GM23338 (cell line): Measurements from ENCODE around the gene MRPL20. TPM values are rescaled to one million over a fixed set of nuclear protein-coding genes. Genes with fewer than 3 reads are reported as not detected.

Experiments
- ATAC-seq: fragments of 200-7000 bp; cut with Tn5 transposase; 3 replicates; pipeline ENCODE4 v1.9.1; 2020
- DNase-seq: peaks from one replicate; pipeline ENCODE4 v3.0.0-alpha.2; 2015; ENCODE audit warnings: low spot score
- H2AFZ ChIP-seq: fragments of 200-600 bp; sonication (generic); 2 replicates; pipeline ENCODE4 v1.8.0; 2016; ENCODE audit warnings: antibody characterized with exemption, mild to moderate bottlenecking, moderate library complexity
- H3F3A ChIP-seq: fragments of 200-600 bp; sonication (generic); replicated peaks from 2 replicates; pipeline ENCODE4 v1.8.0; 2017; ENCODE audit warnings: antibody characterized with exemption, mixed run types, low read depth
- H3K27ac ChIP-seq: fragments of 200-600 bp; sonication (generic); 2 replicates; pipeline ENCODE4 v1.6.1; 2016; ENCODE audit warnings: low read depth
- H3K27me3 ChIP-seq: fragments of 200-600 bp; sonication (generic); 2 replicates; pipeline ENCODE4 v1.8.0; 2016; ENCODE audit warnings: mild to moderate bottlenecking, mixed run types, moderate library complexity; ENCODE audit not compliant: insufficient read depth
- H3K36me3 ChIP-seq: fragments of 200-600 bp; sonication (generic); 2 replicates; pipeline ENCODE4 v1.8.0; 2016; ENCODE audit warnings: mild to moderate bottlenecking; ENCODE audit not compliant: insufficient read depth
- H3K4me1 ChIP-seq: fragments of 200-600 bp; sonication (generic); 2 replicates; pipeline ENCODE4 v1.8.0; 2016; ENCODE audit warnings: mild to moderate bottlenecking, moderate library complexity; ENCODE audit not compliant: insufficient read depth
- H3K4me2 ChIP-seq: fragments of 200-600 bp; sonication (generic); 2 replicates; pipeline ENCODE4 v1.7.1; 2017; ENCODE audit warnings: mixed run types
- H3K4me3 ChIP-seq: fragments of 200-600 bp; sonication (generic); 2 replicates; pipeline ENCODE4 v1.6.1; 2016; ENCODE audit warnings: mixed run types
- H3K79me2 ChIP-seq: fragments of 200-600 bp; sonication (generic); replicated peaks from 2 replicates; pipeline ENCODE4 v1.8.0; 2017; ENCODE audit warnings: mild to moderate bottlenecking; ENCODE audit not compliant: insufficient read depth
- H3K9me2 ChIP-seq: fragments of 200-600 bp; sonication (generic); 2 replicates; pipeline ENCODE4 v1.8.0; 2017; ENCODE audit not compliant: insufficient read depth
- H4K20me1 ChIP-seq: fragments of 200-600 bp; sonication (generic); replicated peaks from 2 replicates; pipeline ENCODE4 v1.8.0; 2017; ENCODE audit warnings: mild to moderate bottlenecking; ENCODE audit not compliant: insufficient read depth
- H3K27ac Mint-ChIP-seq: 2 replicates; pipeline ENCODE4 v1.8.0; 2020; ENCODE audit warnings: inconsistent platforms, mild to moderate bottlenecking, moderate library complexity, mixed read lengths
- H3K27me3 Mint-ChIP-seq: 3 replicates; pipeline ENCODE4 v1.8.0; 2022; ENCODE audit warnings: low read depth, mild to moderate bottlenecking, moderate library complexity, mixed read lengths, inconsistent platforms; ENCODE audit not compliant: insufficient read depth, poor library complexity
- H3K36me3 Mint-ChIP-seq: 3 replicates; pipeline ENCODE4 v1.8.0; 2021; ENCODE audit warnings: low read depth, mild to moderate bottlenecking, inconsistent platforms, moderate library complexity, mixed read lengths
- H3K4me1 Mint-ChIP-seq: 3 replicates; pipeline ENCODE4 v1.8.0; 2020; ENCODE audit warnings: mild to moderate bottlenecking, inconsistent platforms, mixed read lengths
- H3K4me3 Mint-ChIP-seq: 3 replicates; pipeline ENCODE4 v1.8.0; 2021; ENCODE audit warnings: moderate library complexity, mild to moderate bottlenecking, inconsistent platforms, mixed read lengths
- H3K9me3 Mint-ChIP-seq: 3 replicates; pipeline ENCODE4 v1.8.0; 2020; ENCODE audit warnings: moderate library complexity, mild to moderate bottlenecking, inconsistent platforms, mixed read lengths
- CREB1 ChIP-seq: fragments of 250-450 bp; sonication (Bioruptor Pico); IDR thresholded peaks from 2 replicates; pipeline ENCODE4 v1.5.0; 2020; ENCODE audit warnings: low read depth, mild to moderate bottlenecking, moderate library complexity
- CTCF ChIP-seq, 2 experiments: fragments of 200-600 bp in 1 of 2; sonication (generic) in 1 of 2; conservative IDR thresholded peaks; 2 replicates each; pipeline versions ENCODE4 v1.5.1 to v1.6.1; 2016 to 2017; ENCODE audit warnings: antibody characterized with exemption in 2 of 2, low read depth in 2 of 2, mild to moderate bottlenecking in 2 of 2, moderate library complexity in 1 of 2
- ETS1 ChIP-seq: IDR thresholded peaks from 2 replicates; pipeline ENCODE4 v1.6.1; 2016; ENCODE audit warnings: antibody characterized with exemption
- EZH2 ChIP-seq: fragments of 200-600 bp; sonication (generic); IDR thresholded peaks from one replicate; pipeline ENCODE4 v1.8.0; 2017; ENCODE audit warnings: antibody characterized with exemption, mild to moderate bottlenecking, low read depth; ENCODE audit not compliant: unreplicated experiment
- EZH2phosphoT487 ChIP-seq: fragments of 200-600 bp; sonication (generic); IDR thresholded peaks from one replicate; pipeline ENCODE4 v1.8.1; 2018; ENCODE audit warnings: antibody characterized with exemption; ENCODE audit not compliant: unreplicated experiment
- JUNB ChIP-seq: IDR thresholded peaks from one replicate; pipeline ENCODE4 v1.6.1; 2016; ENCODE audit warnings: antibody characterized with exemption; ENCODE audit not compliant: unreplicated experiment
- NANOG ChIP-seq: IDR thresholded peaks from 2 replicates; pipeline ENCODE4 v1.6.1; 2016; ENCODE audit warnings: antibody characterized with exemption, borderline replicate concordance
- POLR2AphosphoS5 ChIP-seq: IDR thresholded peaks from 2 replicates; pipeline ENCODE4 v1.6.1; 2016; ENCODE audit warnings: antibody characterized with exemption, low read depth
- STAT1 ChIP-seq: IDR thresholded peaks from one replicate; pipeline ENCODE4 v1.6.1; 2016; ENCODE audit warnings: antibody characterized with exemption; ENCODE audit not compliant: unreplicated experiment
- ZNF114 ChIP-seq: fragments of 250-450 bp; sonication (Bioruptor Pico); IDR thresholded peaks from 2 replicates; pipeline ENCODE4 v1.5.0; 2020; ENCODE audit warnings: mild to moderate bottlenecking, moderate library complexity
- ZNF331 ChIP-seq: fragments of 250-450 bp; sonication (Bioruptor Pico); IDR thresholded peaks from 2 replicates; pipeline ENCODE4 v1.5.0; 2020; ENCODE audit warnings: low read depth, mild to moderate bottlenecking, moderate library complexity
- ZNF462 ChIP-seq: fragments of 250-450 bp; sonication (Bioruptor Pico); IDR thresholded peaks from 2 replicates; pipeline ENCODE4 v1.5.0; 2020; ENCODE audit warnings: mild to moderate bottlenecking, moderate library complexity
- polyA plus RNA-seq: library from polyadenylated mRNA; unstranded; fragments of >200 nt; fragmentation: Nextera tagmentation; extraction: Ambion mirVana; gene quantifications from 2 replicates; pipeline ENCODE4 v1.2.1, GENCODE V29; 2016
- total RNA-seq: library from RNA; depleted of rRNA; stranded (reverse); fragments of >200 nt; shearing (Covaris generic); gene quantifications from 2 replicates; pipeline ENCODE4 v1.2.3, GENCODE V29; 2014

MRPL20 gene
- total and polyA plus RNA-seq, 2 experiments from 2014 or later = 173 to 319 TPM

GRCh38 chr1:1402072-1402900, 4.8 kb downstream of the MRPL20 start (continued):
- TF ChIP-seq ETS1 = no peak
- TF ChIP-seq EZH2phosphoT487 = no peak
- no peak for TF ChIP-seq EZH2
- no peak; the same call in 1 of the 2 replicates for TF ChIP-seq POLR2AphosphoS5
- peak; percentile 77 to 82 for TF ChIP-seq CTCF (conservative IDR thresholded peaks at IDR 0.05; ENCODE audit: low read depth in 2 of 2)
- no peak for TF ChIP-seq STAT1

GRCh38 chr1:1401457-1402010, 5.6 kb downstream of the MRPL20 start:
- Histone ChIP-seq H3K27ac (no peak overlapping the region), H4K20me1 (peaks cover 34% of the 10 kb centered on the region), H3F3A (peaks cover 75% of the 10 kb centered on the region), H3K27me3 (no peaks in the 10 kb centered on the region), H3K9me2 (no peaks in the 10 kb centered on the region), H3K79me2 (peaks cover 57% of the 10 kb centered on the region), H3K4me3 (no peak overlapping the region), H3K4me1 (peaks cover 21% of the 10 kb centered on the region), H2AFZ (no peak overlapping the region), H3K36me3 (peaks cover 54% of the 10 kb centered on the region), H3K4me2 (no peak overlapping the region)
- Mint-ChIP-seq H3K36me3 (peaks cover 86% of the 10 kb centered on the region), H3K27me3 (peaks cover 32% of the 10 kb centered on the region), H3K4me3 (peak overlapping the region; percentile 96), H3K4me1 (peaks cover 35% of the 10 kb centered on the region), H3K9me3 (no peaks in the 10 kb centered on the region; the same call in 2 of the 3 replicates), H3K27ac (no peak overlapping the region)
- ATAC-seq (no peak), DNase-seq (no peak)
- TF ChIP-seq CREB1 (CRISPR knock-in tag) (no peak), JUNB (no peak), ZNF331 (no peak), ZNF462 (CRISPR knock-in tag) (no peak), CTCF (conservative IDR thresholded peaks at IDR 0.05; ENCODE audit: low read depth in 2 of 2) (no peak), EZH2phosphoT487 (no peak), ZNF114 (no peak), NANOG (no peak), POLR2AphosphoS5 (no peak; the same call in 1 of the 2 replicates), STAT1 (no peak)
